ENCODE data around the gene RBFOX2.
"Not testable (repeated sequence)": the region's sequence is repeated elsewhere in the genome, so short reads cannot be mapped to it uniquely, and the experiment has no call there.

The RBFOX2 gene

DNA sequence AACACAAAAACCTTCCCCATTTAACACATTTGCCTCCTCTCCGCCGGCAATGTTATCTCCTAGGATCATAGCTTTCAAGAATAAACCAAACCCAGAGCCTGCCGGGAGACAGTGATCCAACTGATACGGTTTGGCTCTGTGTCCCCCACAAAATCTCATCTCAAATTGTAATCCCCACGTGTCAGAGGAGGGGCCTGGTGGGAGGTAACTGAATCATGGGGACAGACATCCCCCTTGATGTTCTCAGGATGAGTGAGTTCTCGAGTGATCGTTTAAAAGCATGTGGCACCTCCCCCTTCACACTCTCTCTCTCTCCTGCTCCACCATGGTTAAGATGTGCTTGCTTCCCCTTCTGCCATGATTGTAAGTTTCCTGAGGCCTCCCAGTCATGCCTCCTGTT lies 33.3 kb downstream of the RBFOX2 start:
- Histone ChIP-seq H3K36me3 (ENCODE audit: insufficient read depth, low read length) (no peaks in the 10 kb centered on the region; the same call in 1 of the 2 replicates), H3K9me3 (ENCODE audit: low read length) (no peaks in the 10 kb centered on the region), H3K9me2 (ENCODE audit: low read depth, low read length) (no peaks in the 10 kb centered on the region), H3K4me1 (ENCODE audit: insufficient read depth, low read length, severe bottlenecking) (peaks cover 21% of the 10 kb centered on the region), H3F3A (ENCODE audit: insufficient read depth, low read length) (no peaks in the 10 kb centered on the region), H3K4me3 (ENCODE audit: low read depth, low read length, poor library complexity, severe bottlenecking) (no peak overlapping the region), H2AFZ (ENCODE audit: low read length) (no peak overlapping the region), H3K4me2 (ENCODE audit: low read length) (no peak overlapping the region), H4K20me1 (ENCODE audit: insufficient read depth, low read length) (no peaks in the 10 kb centered on the region), H3K9ac (ENCODE audit: low read length) (no peak overlapping the region), H3K27me3 (ENCODE audit: insufficient read depth, low read length) (no peaks in the 10 kb centered on the region), H3K79me2 (ENCODE audit: insufficient read depth, low read length) (no peaks in the 10 kb centered on the region), H3K27ac (ENCODE audit: low read depth, low read length, poor library complexity, severe bottlenecking) (no peak overlapping the region)
- TF ChIP-seq EZH2 (IDR thresholded peaks at IDR 0.05; ENCODE audit: borderline replicate concordance, low read length) (no peak), CTCF (IDR thresholded peaks at IDR 0.05; ENCODE audit: low read length) (no peak)

GRCh38 chr22:35993727-35994126 lies 34.9 kb downstream of the RBFOX2 start:
- not testable (repeated sequence) for H3K27ac ChIP-seq (ENCODE audit: low read depth, low read length, poor library complexity, severe bottlenecking); H3K27me3 ChIP-seq (ENCODE audit: insufficient read depth, low read length); H3K9me3 ChIP-seq (ENCODE audit: low read length); H3K4me3 ChIP-seq (ENCODE audit: low read depth, low read length, poor library complexity, severe bottlenecking); H3K9ac ChIP-seq (ENCODE audit: low read length); H4K20me1 ChIP-seq (ENCODE audit: insufficient read depth, low read length); H2AFZ ChIP-seq (ENCODE audit: low read length); H3K79me2 ChIP-seq (ENCODE audit: insufficient read depth, low read length); H3F3A ChIP-seq (ENCODE audit: insufficient read depth, low read length); H3K4me2 ChIP-seq (ENCODE audit: low read length); H3K36me3 ChIP-seq (ENCODE audit: insufficient read depth, low read length); H3K9me2 ChIP-seq (ENCODE audit: low read depth, low read length)
- peaks cover 21% of the 10 kb centered on the region for H3K4me1 ChIP-seq (ENCODE audit: insufficient read depth, low read length, severe bottlenecking)

DNA sequence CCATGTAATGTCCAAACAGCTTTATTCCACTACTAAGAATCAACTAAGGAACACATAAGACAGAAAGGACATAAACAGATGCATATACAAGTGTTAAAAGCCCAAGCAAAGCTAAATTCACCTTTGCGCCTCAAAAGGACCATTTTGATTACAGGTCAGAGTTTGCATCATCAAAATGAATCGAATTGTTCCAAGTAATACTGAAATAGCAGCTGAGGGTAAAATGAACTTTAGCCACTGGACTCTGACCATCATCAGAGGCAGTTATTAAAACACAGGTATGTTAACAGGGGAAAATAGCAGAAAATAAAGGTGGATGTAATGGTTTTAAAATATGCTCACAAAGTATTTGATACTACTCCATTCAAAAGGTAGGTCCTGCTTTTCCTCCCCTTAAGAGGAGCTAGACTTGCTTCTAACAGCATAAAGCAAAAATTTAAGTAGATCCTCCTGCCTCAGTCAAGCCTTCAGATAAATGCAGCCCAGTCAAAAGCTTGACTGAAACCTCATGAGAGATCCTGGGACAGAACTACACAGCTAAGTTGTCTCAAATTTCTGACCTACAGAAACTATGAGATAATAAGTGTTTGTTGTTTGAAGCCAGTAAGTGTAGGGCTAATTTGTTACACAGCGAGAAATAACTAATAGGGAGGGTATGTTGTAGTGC lies 35.4 kb downstream of the RBFOX2 start:
- Histone ChIP-seq H3K27me3 (ENCODE audit: insufficient read depth, low read length) (no peaks in the 10 kb centered on the region), H3K79me2 (ENCODE audit: insufficient read depth, low read length) (no peaks in the 10 kb centered on the region), H2AFZ (ENCODE audit: low read length) (no peak overlapping the region), H3K9me2 (ENCODE audit: low read depth, low read length) (no peaks in the 10 kb centered on the region), H3K27ac (ENCODE audit: low read depth, low read length, poor library complexity, severe bottlenecking) (no peak overlapping the region), H3K9ac (ENCODE audit: low read length) (no peak overlapping the region), H3K4me3 (ENCODE audit: low read depth, low read length, poor library complexity, severe bottlenecking) (no peak overlapping the region), H3K9me3 (ENCODE audit: low read length) (no peaks in the 10 kb centered on the region), H3K4me1 (ENCODE audit: insufficient read depth, low read length, severe bottlenecking) (peaks cover 22% of the 10 kb centered on the region), H4K20me1 (ENCODE audit: insufficient read depth, low read length) (no peaks in the 10 kb centered on the region), H3K4me2 (ENCODE audit: low read length) (no peak overlapping the region), H3F3A (ENCODE audit: insufficient read depth, low read length) (no peaks in the 10 kb centered on the region), H3K36me3 (ENCODE audit: insufficient read depth, low read length) (no peaks in the 10 kb centered on the region; the same call in 1 of the 2 replicates)
- TF ChIP-seq EZH2 (IDR thresholded peaks at IDR 0.05; ENCODE audit: borderline replicate concordance, low read length) (no peak), CTCF (IDR thresholded peaks at IDR 0.05; ENCODE audit: low read length) (no peak)

DNA sequence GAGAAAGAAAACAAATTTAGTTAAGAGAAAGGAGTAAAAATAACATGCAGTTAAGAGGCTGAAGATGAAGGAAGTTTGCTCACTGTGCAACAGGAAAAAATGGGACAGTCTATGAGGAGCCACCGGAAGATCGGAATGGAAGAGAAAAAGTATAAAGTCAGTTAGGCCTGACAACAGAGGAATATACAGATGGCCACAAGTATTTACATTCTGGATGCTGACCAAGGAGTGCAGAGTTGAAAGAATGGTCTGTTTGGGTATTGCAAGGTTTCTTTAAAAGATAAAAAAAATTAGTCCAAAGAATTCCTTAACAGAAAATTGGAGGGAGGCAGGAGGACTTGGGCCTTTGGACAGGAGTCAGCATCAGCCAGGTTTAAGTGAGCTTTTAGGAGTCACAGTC lies 37.5 kb downstream of the RBFOX2 start:
- H3K27me3 ChIP-seq (ENCODE audit: insufficient read depth, low read length) = no peaks in the 10 kb centered on the region
- no peaks in the 10 kb centered on the region for H3F3A ChIP-seq (ENCODE audit: insufficient read depth, low read length)
- TF ChIP-seq EZH2 (IDR thresholded peaks at IDR 0.05; ENCODE audit: borderline replicate concordance, low read length) = no peak
- no peak for TF ChIP-seq CTCF (IDR thresholded peaks at IDR 0.05; ENCODE audit: low read length)
- no peaks in the 10 kb centered on the region for H4K20me1 ChIP-seq (ENCODE audit: insufficient read depth, low read length)
- H3K9me2 ChIP-seq (ENCODE audit: low read depth, low read length) = no peaks in the 10 kb centered on the region
- no peak overlapping the region for H3K27ac ChIP-seq (ENCODE audit: low read depth, low read length, poor library complexity, severe bottlenecking)
- H3K4me3 ChIP-seq (ENCODE audit: low read depth, low read length, poor library complexity, severe bottlenecking) = no peak overlapping the region
- H3K79me2 ChIP-seq (ENCODE audit: insufficient read depth, low read length) = no peaks in the 10 kb centered on the region
- no peak overlapping the region for H3K4me2 ChIP-seq (ENCODE audit: low read length)
- no peaks in the 10 kb centered on the region for H3K9me3 ChIP-seq (ENCODE audit: low read length)
- no peaks in the 10 kb centered on the region; the same call in 1 of the 2 replicates for H3K36me3 ChIP-seq (ENCODE audit: insufficient read depth, low read length)
- peaks cover 25% of the 10 kb centered on the region for H3K4me1 ChIP-seq (ENCODE audit: insufficient read depth, low read length, severe bottlenecking)
- no peak overlapping the region for H2AFZ ChIP-seq (ENCODE audit: low read length)
- H3K9ac ChIP-seq (ENCODE audit: low read length) = no peak overlapping the region

Data from OCI-LY1 (cell line).